Mononuclear cell (primary cell): ENCODE measurements around the gene SLC16A10. TPM values are rescaled to one million over a fixed set of nuclear protein-coding genes. Genes with fewer than 3 reads are reported as not detected.

Experiments used
- H3K27me3 ChIP-seq: 2 replicates; pipeline ENCODE4 v1.6.0; 2011; ENCODE audit warnings: low read length, control low read depth; ENCODE audit not compliant: insufficient read depth
- H3K4me1 ChIP-seq: 2 replicates; pipeline ENCODE4 v1.5.1; 2011; ENCODE audit warnings: mild to moderate bottlenecking, low read length, control low read depth; ENCODE audit not compliant: insufficient read depth
- H3K4me3 ChIP-seq: 2 replicates; pipeline ENCODE4 v1.5.1; 2011; ENCODE audit warnings: mild to moderate bottlenecking, low read length, moderate library complexity
- H3K9me3 ChIP-seq: 2 replicates; pipeline ENCODE4 v1.5.1; 2011; ENCODE audit warnings: low read depth, mild to moderate bottlenecking, control low read depth, low read length
- total RNA-seq: library from RNA; depleted of rRNA; stranded (reverse); fragments of >200 nt; gene quantifications from one replicate; pipeline ENCODE4 v1.2.3, GENCODE V29; 2012

The SLC16A10 gene
- total RNA-seq, 1 donor = 11.2 TPM

DNA sequence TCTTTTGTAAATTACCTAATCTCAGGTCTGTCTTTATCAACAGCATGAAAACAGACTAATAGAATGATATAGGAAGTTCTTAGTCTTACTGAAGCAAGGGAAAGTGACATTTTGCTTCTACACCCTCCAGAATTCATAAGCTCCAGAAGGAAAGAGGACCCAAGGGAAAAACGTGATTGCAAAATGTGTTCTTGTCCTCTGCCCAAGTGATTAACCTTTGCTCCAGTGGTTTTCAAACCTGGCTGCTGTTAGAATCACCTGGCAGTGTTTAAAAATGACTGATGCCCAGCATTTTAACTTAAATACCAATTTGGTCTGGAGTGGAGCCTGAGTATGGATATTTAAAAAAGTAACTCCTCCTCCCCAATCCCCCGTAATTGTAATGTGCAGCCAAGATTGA, 191.4 kb downstream of the SLC16A10 start:
- Histone ChIP-seq H3K27me3 (no peaks in the 10 kb centered on the region), H3K4me3 (no peak overlapping the region), H3K9me3 (peaks cover 14% of the 10 kb centered on the region), H3K4me1 (peaks cover 2% of the 10 kb centered on the region)

DNA sequence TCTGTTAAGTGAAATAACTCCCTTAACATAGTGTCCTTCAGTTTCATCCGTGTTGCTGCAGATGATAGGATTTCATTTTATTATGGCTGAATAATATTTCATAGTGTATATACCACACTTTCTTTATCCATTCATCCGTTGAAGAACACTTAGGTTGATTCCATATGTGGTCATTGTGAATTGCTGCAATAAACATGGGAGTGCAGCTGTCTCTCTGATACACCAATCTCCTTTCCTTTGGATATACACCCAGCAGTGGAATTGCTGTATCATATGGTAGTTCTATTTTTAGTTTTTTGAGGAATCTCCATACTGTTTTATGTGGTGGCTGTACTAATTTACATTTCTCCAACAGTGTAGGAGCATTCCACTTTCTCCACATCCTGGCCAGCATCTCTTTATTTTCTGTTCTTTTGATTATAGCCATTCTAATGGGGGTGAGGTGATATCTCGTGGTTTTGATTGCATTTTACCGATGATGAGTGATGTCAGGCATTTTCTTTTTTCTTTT, 193.2 kb downstream of the SLC16A10 start:
- H3K9me3 ChIP-seq = no peaks in the 10 kb centered on the region
- no peaks in the 10 kb centered on the region for H3K27me3 ChIP-seq
- H3K4me3 ChIP-seq = no peak overlapping the region
- peaks cover 8% of the 10 kb centered on the region for H3K4me1 ChIP-seq

Other genes starting within 250 kb of the SLC16A10 start
- gene AMD1, start 212.7 kb upstream of the SLC16A10 start, total RNA-seq = 245 TPM
- gene GTF3C6, start 128.8 kb upstream of the SLC16A10 start, total RNA-seq = 16.5 TPM
- gene RPF2, start 105.5 kb upstream of the SLC16A10 start, total RNA-seq = 5.7 TPM